MCF 10A (cell line): Measurements from ENCODE around the gene MIOX. TPM values are rescaled to one million over a fixed set of nuclear protein-coding genes. Genes with fewer than 3 reads are reported as not detected.

ENCODE experiments used
- Bru-seq: library from RNA; stranded (reverse); fragments of 400-500 nt; gene quantifications from one replicate; lab custom pipeline; 2021; lab: Mats Ljungman, UMichigan
- BruChase-seq, 2 experiments: library from RNA; stranded (reverse); fragments of 400-500 nt; gene quantifications; one replicate each; lab custom pipeline; 2021; lab: Mats Ljungman, UMichigan
- BruUV-seq: library from RNA; stranded (reverse); fragments of 400-500 nt; replicated peaks from 2 replicates; lab custom pipeline; 2021; lab: Mats Ljungman, UMichigan
- CTCF ChIA-PET: fragments of 300-600 bp; sonication (Branson Sonifier 250); formaldehyde crosslinking; extraction: SDS; loops from one replicate; lab custom pipeline; 2021; ENCODE audit warnings: antibody characterized with exemption, inconsistent platforms; lab: Yijun Ruan, JAX
- POLR2A ChIA-PET: fragments of 300-600, 350-650 bp; sonication (Branson Sonifier 250); formaldehyde crosslinking; extraction: SDS; loops from one replicate; lab custom pipeline; 2020; ENCODE audit warnings: antibody characterized with exemption, inconsistent platforms; lab: Yijun Ruan, JAX
- DNase-seq: peaks from one replicate; pipeline ENCODE4 v3.0.0-alpha.2; 2018; ENCODE audit not compliant: unreplicated experiment
- H3K27ac Mint-ChIP-seq: one replicate; pipeline ENCODE4 v1.8.0; 2022; ENCODE audit warnings: mild to moderate bottlenecking, low read depth, mixed read lengths; ENCODE audit not compliant: unreplicated experiment
- H3K27me3 Mint-ChIP-seq: one replicate; pipeline ENCODE4 v1.8.0; 2022; ENCODE audit warnings: mixed read lengths; ENCODE audit not compliant: insufficient read depth, unreplicated experiment
- H3K36me3 Mint-ChIP-seq: one replicate; pipeline ENCODE4 v1.8.0; 2022; ENCODE audit warnings: mild to moderate bottlenecking, moderate library complexity, mixed read lengths; ENCODE audit not compliant: insufficient read depth, unreplicated experiment
- H3K4me1 Mint-ChIP-seq: one replicate; pipeline ENCODE4 v1.8.0; 2022; ENCODE audit warnings: mixed read lengths; ENCODE audit not compliant: insufficient read depth, unreplicated experiment
- H3K4me3 Mint-ChIP-seq: one replicate; pipeline ENCODE4 v1.8.0; 2022; ENCODE audit warnings: mild to moderate bottlenecking, moderate library complexity, mixed read lengths; ENCODE audit not compliant: unreplicated experiment
- H3K9me3 Mint-ChIP-seq: one replicate; pipeline ENCODE4 v1.8.0; 2022; ENCODE audit warnings: mixed read lengths; ENCODE audit not compliant: unreplicated experiment
- CTCF ChIP-seq: fragments of 200-600 bp; IDR thresholded peaks from one replicate; pipeline ENCODE4 v1.8.0; 2022; ENCODE audit warnings: antibody characterized with exemption, mild to moderate bottlenecking; ENCODE audit not compliant: unreplicated experiment
- intact Hi-C: fragments of 100-400 bp; cut with micrococcal nuclease; formaldehyde crosslinking; loops from 2 replicates; pipeline ENCODE4 v1.14.1; 2022
- long read RNA-seq: library from polyadenylated mRNA; stranded (forward); transcript quantifications from one replicate; pipeline ENCODE4 v2.0.0, GENCODE V29; 2022
- total RNA-seq: library from RNA; stranded (reverse); gene quantifications from 2 replicates; pipeline ENCODE4 v1.2.3, GENCODE V29; 2022

The MIOX gene
- total RNA-seq (0.63 and 1.6 TPM in 2 replicates), Bru-seq, nascent RNA (percentile 16 among the genes with signal in this experiment), BruChase-seq, experiment 1, labeled RNA remaining after a 6-hour chase (percentile 51 among the genes with signal in this experiment), BruChase-seq, experiment 2, labeled RNA remaining after a 2-hour chase (percentile 39 among the genes with signal in this experiment)
- long read RNA-seq: 0 reads

DNA sequence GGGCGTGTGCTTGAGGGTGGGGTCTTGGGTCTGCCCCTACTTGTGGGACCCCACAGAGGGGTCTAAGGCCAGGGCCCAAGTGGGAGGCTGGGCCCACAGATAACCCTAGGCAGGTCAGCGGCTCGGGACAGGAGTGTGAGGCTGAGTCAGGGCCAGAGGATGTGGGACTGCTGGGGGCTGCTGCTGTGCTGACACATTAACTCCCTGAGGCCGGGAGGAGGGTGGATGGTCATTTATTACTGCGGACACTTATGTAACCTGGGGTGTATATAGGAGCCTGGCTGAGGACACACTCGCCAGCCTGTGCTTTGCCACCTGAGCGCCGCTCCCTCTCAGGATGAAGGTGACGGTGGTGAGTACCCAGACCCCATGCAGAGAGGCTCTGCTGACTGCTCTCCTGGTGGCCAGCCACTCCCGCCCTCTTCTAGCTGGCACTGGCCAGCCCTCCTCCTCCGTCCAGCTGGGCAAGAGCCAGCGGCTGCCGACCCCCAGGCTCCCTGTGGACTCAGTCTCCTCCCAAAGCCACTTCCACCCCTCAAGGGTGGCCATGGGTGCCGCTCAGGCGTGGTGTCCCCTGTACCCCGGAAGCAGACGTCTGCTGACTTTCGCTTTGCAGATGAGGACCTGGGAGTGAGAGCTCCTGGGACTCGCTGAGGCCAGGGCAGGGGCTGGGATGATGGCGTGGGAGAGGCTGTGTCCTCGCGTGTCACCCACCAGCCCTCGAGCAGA is at the start of gene MIOX:
Gene MIOX, plus strand, starts transcription at position 299 of the 729 bp plus-strand sequence. Its CDS starts 39 bp downstream, at position 338.
- POLR2A ChIA-PET: no interaction called here

DNA sequence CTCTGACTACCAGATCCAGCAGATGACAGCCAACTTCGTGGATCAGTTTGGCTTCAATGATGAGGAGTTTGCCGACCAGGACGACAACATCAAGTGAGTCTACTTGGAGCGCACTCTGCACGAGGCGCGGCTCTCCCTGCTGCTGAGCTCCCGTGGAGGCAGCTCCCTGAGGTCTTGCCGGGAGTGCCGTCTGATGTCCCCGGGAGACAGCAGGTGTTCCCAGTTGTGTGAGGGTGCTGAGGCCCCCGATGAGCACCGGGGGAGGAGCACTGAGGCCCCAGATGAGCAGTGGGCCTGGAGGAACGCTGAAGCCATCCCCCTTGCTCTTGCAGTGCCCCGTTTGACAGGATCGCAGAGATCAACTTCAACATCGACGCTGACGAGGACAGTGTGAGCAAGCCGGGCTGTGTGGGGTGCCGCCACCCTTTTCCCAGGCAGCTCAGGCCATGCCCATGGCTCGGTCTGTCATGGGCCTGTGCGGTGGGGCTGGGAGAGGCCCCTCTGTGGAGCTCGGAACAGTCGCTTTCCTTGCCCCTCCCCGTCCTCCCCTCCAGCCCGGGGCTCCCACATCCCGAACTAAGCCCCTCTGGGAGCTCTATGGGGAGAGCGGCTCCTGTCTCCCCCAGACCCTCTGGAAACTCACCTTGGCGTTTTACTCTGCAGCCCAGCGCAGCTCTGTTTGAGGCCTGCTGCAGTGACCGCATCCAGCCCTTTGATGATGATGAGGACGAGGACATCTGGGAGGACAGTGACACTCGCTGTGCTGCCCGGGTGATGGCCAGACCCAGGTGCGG is 49.0 kb upstream of the MIOX start:
- Mint-ChIP-seq H3K9me3 (no peaks in the 10 kb centered on the region), H3K27ac (no peak overlapping the region), H3K4me1 (no peaks in the 10 kb centered on the region), H3K27me3 (no peaks in the 10 kb centered on the region), H3K4me3 (no peak overlapping the region), H3K36me3 (peaks cover 57% of the 10 kb centered on the region)
- DNase-seq: no peak
- BruUV-seq: no TSS peak
- no peak for TF ChIP-seq CTCF
- POLR2A ChIA-PET: no interaction called here
- CTCF ChIA-PET: interaction anchor here (0.5 to 0.7 kb wide), 3 partner anchors 14 to 135 kb away, joined by 3 to 4 read pairs (median 3); no protein-coding TSS in a partner anchor
- intact Hi-C loops: no loop called here

More for the DNA sequence above, at the start of gene MIOX:
- no peaks in the 10 kb centered on the region for H3K36me3 Mint-ChIP-seq
- H3K4me3 Mint-ChIP-seq: no peak within 1 kb of the TSS
- no peak for TF ChIP-seq CTCF
- H3K4me1 Mint-ChIP-seq: peaks cover 15% of the 10 kb centered on the region
- intact Hi-C loops: no loop called here
- no peak within 1 kb of the TSS for H3K27ac Mint-ChIP-seq
- H3K9me3 Mint-ChIP-seq: no peaks in the 10 kb centered on the region
- H3K27me3 Mint-ChIP-seq: no peaks in the 10 kb centered on the region
- CTCF ChIA-PET: interaction anchor here (0.6 to 1.5 kb wide), 4 partner anchors 11 to 145 kb away, joined by 3 to 6 read pairs (median 4); no protein-coding TSS in a partner anchor
- DNase-seq: no peak
- no TSS peak for BruUV-seq

DNA sequence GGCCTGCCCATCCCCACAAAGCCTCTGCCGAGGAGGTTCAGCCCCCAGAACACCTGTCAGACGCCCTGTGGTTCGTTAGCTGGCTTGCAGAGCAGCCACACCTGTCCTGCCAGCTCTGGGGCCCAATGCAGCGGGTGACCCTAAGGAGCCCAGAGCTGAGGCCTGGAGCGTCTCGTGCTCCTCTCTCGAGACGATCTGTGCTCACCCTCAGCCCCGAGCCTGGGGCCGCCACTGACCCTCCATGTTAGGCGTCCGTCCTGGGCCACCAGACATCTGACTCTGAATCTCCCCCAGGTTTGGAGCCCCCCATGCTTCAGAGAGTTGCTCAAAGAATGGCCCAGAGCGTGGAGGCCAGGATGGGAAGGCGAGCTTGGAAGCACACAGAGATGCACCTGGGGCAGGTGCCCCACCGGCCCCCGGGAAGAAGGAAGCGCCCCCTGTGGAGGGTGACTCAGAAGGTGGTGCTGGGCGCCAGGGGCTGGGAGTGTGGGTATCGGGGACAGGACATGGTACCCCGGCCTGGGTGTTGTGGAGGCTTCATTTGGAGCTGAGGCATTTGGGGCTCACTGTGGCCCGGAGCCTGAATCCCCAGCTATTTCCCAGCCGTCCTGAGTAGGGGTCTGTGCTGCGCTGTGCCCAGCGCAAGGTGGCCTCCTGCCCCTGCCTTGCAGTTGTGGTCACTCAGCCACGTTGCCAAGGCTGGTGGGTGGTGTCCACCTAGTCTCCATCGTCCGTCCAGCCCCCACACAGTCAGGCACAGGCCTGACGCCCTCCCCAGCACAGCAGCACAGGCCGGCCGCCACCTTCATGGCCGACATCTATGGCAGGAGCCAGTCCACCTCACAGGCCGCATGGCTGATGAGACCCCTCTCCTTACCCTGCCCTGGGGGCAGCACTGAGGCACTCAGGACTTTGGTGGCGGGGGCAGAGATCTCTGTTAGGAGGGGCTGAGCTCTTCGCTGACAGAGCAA is 48.1 kb upstream of the MIOX start:
- no peaks in the 10 kb centered on the region for H3K27me3 Mint-ChIP-seq
- H3K4me1 Mint-ChIP-seq: no peaks in the 10 kb centered on the region
- no peaks in the 10 kb centered on the region for H3K9me3 Mint-ChIP-seq
- H3K36me3 Mint-ChIP-seq: peaks cover 66% of the 10 kb centered on the region
- no peak for DNase-seq
- BruUV-seq: no TSS peak
- H3K27ac Mint-ChIP-seq: no peak overlapping the region
- ChIA-PET POLR2A (interaction anchor here (0.6 kb wide), 1 partner anchor 133 kb away, joined by 3 read pairs; no protein-coding TSS in a partner anchor), CTCF (interaction anchor here (0.5 to 1.1 kb wide), 3 partner anchors 14 to 172 kb away, joined by 3 to 4 read pairs (median 3); no protein-coding TSS in a partner anchor)
- intact Hi-C loops: no loop called here
- no peak overlapping the region for H3K4me3 Mint-ChIP-seq
- no peak for TF ChIP-seq CTCF
